NCI-H2107 treated with DMSO at 0.1 percent for 48 hours (cell line): ENCODE data around the gene GZMM.

Experiments used
- DNase-seq: peaks from one replicate; lab custom pipeline; 2025; ENCODE audit not compliant: unreplicated experiment; lab: John Stamatoyannopoulos, UW

The GZMM gene

GRCh38 chr19:594265-594870 lies 50.5 kb downstream of the GZMM start:
- no peak for DNase-seq

GRCh38 chr19:595326-596262 lies 51.7 kb downstream of the GZMM start:
- no peak for DNase-seq

GRCh38 chr19:596263-596655 lies 52.4 kb downstream of the GZMM start:
- no peak for DNase-seq

- no peak for DNase-seq
These were observed 53.8 kb downstream of the GZMM start for GRCh38 chr19:597406-598315.
